Bronchial epithelial cell (primary cell): ENCODE results near the gene CEP44. TPM values are rescaled to one million over a fixed set of nuclear protein-coding genes. Genes with fewer than 3 reads are reported as not detected.
A peak's percentile ranks its signal among the peaks of the same experiment; 100 is the strongest.
"Not testable (repeated sequence)": the region's sequence is repeated elsewhere in the genome, so short reads cannot be mapped to it uniquely, and the experiment has no call there.

Experiments
- DNase-seq: peaks from one replicate; pipeline ENCODE4 v3.0.0-alpha.2; 2010; ENCODE audit warnings: low read depth
- FAIRE-seq: peaks from 2 replicates; lab custom pipeline; 2011; peaks lifted over from hg19 to GRCh38; lab: Jason Lieb, UNC
- H3K27me3 ChIP-seq: 2 replicates; pipeline ENCODE4 v1.5.1; 2011; ENCODE audit warnings: low read length; ENCODE audit not compliant: control insufficient read depth, insufficient read depth
- H3K36me3 ChIP-seq: 2 replicates; pipeline ENCODE4 v1.5.1; 2011; ENCODE audit warnings: low read length; ENCODE audit not compliant: control insufficient read depth, insufficient read depth
- H3K4me3 ChIP-seq: 2 replicates; pipeline ENCODE4 v1.5.1; 2011; ENCODE audit warnings: mild to moderate bottlenecking, low read depth, low read length, control low read depth
- total RNA-seq: library from RNA; depleted of rRNA; stranded (reverse); fragments of >200 nt; gene quantifications from 2 replicates; pipeline ENCODE4 v1.2.1, GENCODE V29; 2014
- TF ChIP-seq, protein P1 (sequence below): IDR thresholded peaks from 2 replicates; pipeline ENCODE4 v1.5.1; 2011; ENCODE audit warnings: mild to moderate bottlenecking, moderate library complexity, low read length, control low read depth, inconsistent platforms; ENCODE audit not compliant: insufficient read depth, severe bottlenecking

CEP44 gene
- total RNA-seq, 1 donor from 2014 or later, result 16.8 TPM

DNA sequence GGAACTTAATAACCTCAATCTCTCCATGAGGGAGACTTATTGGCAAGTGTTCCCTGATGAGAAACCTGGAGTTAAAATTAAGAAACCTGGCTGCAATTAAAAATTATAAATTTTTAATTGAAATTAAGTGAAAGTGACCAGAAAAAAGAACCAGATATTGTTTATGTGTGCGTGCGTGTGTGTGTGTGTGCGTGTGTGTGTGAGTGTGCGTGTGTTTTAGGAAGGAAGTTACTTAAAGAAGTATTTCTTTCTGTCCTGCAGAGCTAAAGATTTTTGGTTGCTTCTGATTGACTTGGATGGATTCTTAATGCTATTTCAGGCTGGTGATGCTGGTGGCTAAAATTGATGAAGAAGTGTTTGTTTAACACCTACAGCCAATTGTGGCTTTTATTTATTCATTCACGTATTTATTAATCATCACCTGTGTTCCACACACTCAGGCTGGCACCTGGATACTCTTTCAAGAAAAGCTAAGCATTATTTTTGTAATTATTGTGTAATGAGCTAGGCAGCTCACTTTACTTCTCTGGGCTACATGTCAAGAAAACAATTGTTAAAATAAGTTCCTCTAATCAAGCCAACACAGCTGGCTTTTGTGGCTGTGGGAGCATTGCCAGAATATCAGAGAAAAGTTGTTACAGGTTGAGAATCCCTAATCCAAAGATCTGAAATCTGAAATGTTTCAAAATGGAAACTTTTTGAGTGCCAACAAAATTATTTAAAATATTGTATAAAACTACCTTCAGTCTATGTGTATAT is 68.5 kb downstream of the CEP44 start:
- Histone ChIP-seq H3K4me3 (no peak overlapping the region), H3K27me3 (no peaks in the 10 kb centered on the region), H3K36me3 (no peaks in the 10 kb centered on the region)
- FAIRE-seq, result no peak
- TF ChIP-seq, protein P1, sequence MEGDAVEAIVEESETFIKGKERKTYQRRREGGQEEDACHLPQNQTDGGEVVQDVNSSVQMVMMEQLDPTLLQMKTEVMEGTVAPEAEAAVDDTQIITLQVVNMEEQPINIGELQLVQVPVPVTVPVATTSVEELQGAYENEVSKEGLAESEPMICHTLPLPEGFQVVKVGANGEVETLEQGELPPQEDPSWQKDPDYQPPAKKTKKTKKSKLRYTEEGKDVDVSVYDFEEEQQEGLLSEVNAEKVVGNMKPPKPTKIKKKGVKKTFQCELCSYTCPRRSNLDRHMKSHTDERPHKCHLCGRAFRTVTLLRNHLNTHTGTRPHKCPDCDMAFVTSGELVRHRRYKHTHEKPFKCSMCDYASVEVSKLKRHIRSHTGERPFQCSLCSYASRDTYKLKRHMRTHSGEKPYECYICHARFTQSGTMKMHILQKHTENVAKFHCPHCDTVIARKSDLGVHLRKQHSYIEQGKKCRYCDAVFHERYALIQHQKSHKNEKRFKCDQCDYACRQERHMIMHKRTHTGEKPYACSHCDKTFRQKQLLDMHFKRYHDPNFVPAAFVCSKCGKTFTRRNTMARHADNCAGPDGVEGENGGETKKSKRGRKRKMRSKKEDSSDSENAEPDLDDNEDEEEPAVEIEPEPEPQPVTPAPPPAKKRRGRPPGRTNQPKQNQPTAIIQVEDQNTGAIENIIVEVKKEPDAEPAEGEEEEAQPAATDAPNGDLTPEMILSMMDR, result no peak
- peak; percentile 63 for DNase-seq

DNA sequence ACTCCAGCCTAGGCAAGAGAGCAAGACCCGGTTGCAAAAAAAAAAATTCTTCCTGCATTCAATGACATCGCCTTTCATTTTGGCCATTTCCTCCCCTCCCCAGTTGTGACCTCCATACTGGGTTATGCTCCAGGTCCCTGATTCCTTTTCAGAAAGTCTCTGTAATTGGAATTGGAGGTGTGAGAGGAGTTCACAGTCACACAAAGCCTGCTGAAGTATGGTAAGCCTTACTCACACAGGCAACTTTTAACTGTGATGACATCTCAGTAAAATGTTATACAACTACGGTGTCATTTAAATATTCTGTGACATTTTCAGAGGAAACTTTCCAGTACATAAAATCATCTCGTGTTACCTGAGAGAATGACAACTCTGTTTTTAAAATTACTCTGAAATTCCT is 73.6 kb downstream of the CEP44 start:
- TF ChIP-seq, protein P1, result no peak
- FAIRE-seq, result no peak
- DNase-seq, result peak; percentile 48
- no peaks in the 10 kb centered on the region for H3K36me3 ChIP-seq
- H3K4me3 ChIP-seq, result no peak overlapping the region
- no peaks in the 10 kb centered on the region for H3K27me3 ChIP-seq

DNA sequence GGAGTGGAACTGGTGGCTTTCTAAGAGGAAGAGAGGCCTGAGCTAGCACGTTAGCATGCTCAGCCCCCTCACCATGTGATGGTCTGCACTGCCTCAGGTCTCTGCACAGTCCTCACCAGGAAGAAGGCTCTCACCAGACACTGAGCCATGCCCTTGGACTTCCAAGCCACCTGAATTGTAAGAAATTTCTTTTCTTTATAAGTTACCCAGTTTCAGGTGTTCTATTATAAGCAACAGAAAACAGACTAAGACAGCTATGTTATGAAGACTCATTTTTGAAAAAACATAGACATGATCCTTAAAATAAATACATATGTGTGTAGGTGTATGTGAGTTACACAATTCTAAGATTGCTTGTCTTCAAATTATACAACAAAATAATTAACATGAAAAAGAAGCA is 74.7 kb downstream of the CEP44 start:
- Histone ChIP-seq H3K27me3 (no peaks in the 10 kb centered on the region), H3K4me3 (no peak overlapping the region), H3K36me3 (no peaks in the 10 kb centered on the region)
- no peak for DNase-seq
- TF ChIP-seq, protein P1, result no peak
- no peak for FAIRE-seq

DNA sequence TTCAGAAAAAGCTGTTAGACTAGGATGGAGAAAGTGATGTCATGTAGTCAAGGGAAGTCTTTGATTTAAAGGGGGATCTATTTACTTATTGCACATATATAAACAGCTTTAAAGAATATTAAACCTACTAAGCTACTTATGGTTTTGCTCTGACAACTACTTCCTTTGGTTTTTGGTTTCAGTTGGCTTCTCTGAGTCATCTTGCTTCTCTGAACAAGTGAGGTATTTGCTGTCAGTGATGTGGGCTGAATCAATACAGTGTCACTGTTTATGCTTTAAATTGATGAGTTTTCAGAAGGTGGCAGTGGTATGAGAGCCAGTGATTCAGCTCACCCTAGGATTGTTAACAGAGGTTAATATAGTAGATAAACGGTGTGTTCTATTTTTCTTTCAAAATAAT is 75.1 kb downstream of the CEP44 start:
- Histone ChIP-seq H3K36me3 (no peaks in the 10 kb centered on the region), H3K4me3 (no peak overlapping the region), H3K27me3 (no peaks in the 10 kb centered on the region)
- FAIRE-seq, result no peak
- peak; percentile 94 for DNase-seq
- TF ChIP-seq, protein P1, result no peak

- TF ChIP-seq, protein P1, result no peak
- FAIRE-seq (no peak), DNase-seq (peak; percentile 77)
- Histone ChIP-seq H3K4me3 (no peak overlapping the region), H3K27me3 (no peaks in the 10 kb centered on the region), H3K36me3 (no peaks in the 10 kb centered on the region)
Observed at GRCh38 chr4:174362340-174362739, 78.6 kb downstream of the CEP44 start.

DNA sequence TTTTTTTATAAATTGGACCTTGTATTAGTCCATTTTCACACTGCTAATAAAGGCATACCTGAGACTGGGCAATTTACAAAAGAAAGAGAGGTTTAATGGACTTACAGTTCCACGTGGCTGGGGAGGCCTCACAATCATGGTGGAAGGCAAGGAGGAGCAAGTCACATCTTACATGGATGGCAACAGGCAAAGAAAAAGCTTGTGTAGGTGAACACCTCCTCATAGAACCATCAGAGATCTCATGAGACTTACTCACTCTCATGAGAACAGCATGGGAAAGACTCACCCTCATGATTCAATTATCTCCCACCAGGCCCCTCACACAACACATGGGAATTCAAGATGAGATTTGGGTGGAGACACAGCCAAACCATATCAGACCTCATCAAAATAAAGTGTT is 80.1 kb downstream of the CEP44 start:
- H3K27me3 ChIP-seq, H3K4me3 ChIP-seq, FAIRE-seq, H3K36me3 ChIP-seq, DNase-seq: not testable (repeated sequence)
